Ovary (tissue), 9 donors: Measurements from ENCODE around the gene IQGAP2. TPM values are rescaled to one million over a fixed set of nuclear protein-coding genes. Genes with fewer than 3 reads are reported as not detected.
A peak's percentile ranks its signal among the peaks of the same experiment; 100 is the strongest.

Source experiments
- DNase-seq, 5 donors: peaks; one replicate each; pipeline ENCODE4 v3.0.0-alpha.2; 2019 to 2020
- H3K27ac ChIP-seq, 2 donors: fragments of 200-600 bp; one replicate each; pipeline versions ENCODE4 v1.5.1 to v1.8.0; 2019 to 2022
- H3K27me3 ChIP-seq: fragments of 200-600 bp; one replicate; pipeline ENCODE4 v1.8.0; 2022
- H3K36me3 ChIP-seq: fragments of 200-600 bp; sonication (generic); one replicate; pipeline ENCODE4 v1.5.1; 2019
- H3K4me1 ChIP-seq: one replicate; pipeline ENCODE4 v1.8.1; 2013; ENCODE audit warnings: mild to moderate bottlenecking, moderate library complexity; ENCODE audit not compliant: insufficient read depth
- H3K4me3 ChIP-seq: fragments of 200-600 bp; sonication (generic); one replicate; pipeline ENCODE4 v1.5.1; 2017
- H3K9me3 ChIP-seq, 2 donors: fragments of 200-600 bp in 1 of 2; sonication (generic) in 1 of 2; one replicate each; pipeline versions ENCODE4 v1.5.1 to v1.8.1; 2013 to 2019; ENCODE audit warnings: mild to moderate bottlenecking in 1 of 2, moderate library complexity in 1 of 2
- EP300 ChIP-seq: sonication (generic); formaldehyde crosslinking; IDR thresholded peaks from one replicate; pipeline ENCODE4 v1.6.1; 2017; ENCODE audit warnings: antibody characterized with exemption
- POLR2A ChIP-seq: fragments of 450-650 bp; IDR thresholded peaks from one replicate; pipeline ENCODE4 v1.6.1; 2017; ENCODE audit warnings: antibody characterized with exemption, mild to moderate bottlenecking, moderate library complexity
- WGBS, 3 donors: extraction: QIAGEN DNeasy Blood & Tissue Kit in 1 of 3; methylation state at CpG; one replicate each; pipeline versions ENCODE4 v1.1.5 to v1.1.7; 2013 to 2017; 5-methylcytosine and 5-hydroxymethylcytosine counted together
- intact Hi-C, 4 donors: fragments of 100-400 bp; cut with DNase I; formaldehyde crosslinking; loops; one replicate each; pipeline versions ENCODE4 v1.11.0 to v1.15.1; 2022 to 2023
- polyA plus RNA-seq, 2 donors: library from polyadenylated mRNA; stranded (reverse); fragments of 200-250 nt in 1 of 2; fragments of 350-450 nt in 1 of 2; fragmentation: Illumina TruSeq in 1 of 2; extraction: RNeasy Lipid Tissue Mini Kit (QIAGEN cat#74804) in 1 of 2; gene quantifications; one replicate each; pipeline ENCODE4 v1.2.3, GENCODE V29; 2013 to 2014
- total RNA-seq, 7 donors: library from RNA; depleted of rRNA in 2 of 7; stranded (reverse); fragments of >200 nt in 2 of 7; fragmentation: NEBNext Ultra II Directional in 3 of 7; extraction: Animal tissue kit (Norgen Biotek cat#: 25700) in 3 of 7; gene quantifications; one replicate each; pipeline versions ENCODE4 v1.1.0 to v1.2.4, GENCODE V29; 2016 to 2023
- TF ChIP-seq, protein P1 (sequence below), 3 donors: fragments of 450-650 bp in 2 of 3; fragments of 200-600 bp in 1 of 3; IDR thresholded peaks; one replicate each; pipeline versions ENCODE4 v1.5.1 to v1.8.0; 2016 to 2022; ENCODE audit warnings: antibody characterized with exemption in 3 of 3, mild to moderate bottlenecking in 1 of 3
- donor health status: DM: no; HTN: no; CAD: no; lungs with moderate emphysema.
- donor health status: DM: no; HTN: no; CAD: no.
- donor health status: Bipolar disorder and iron deficiency.
- donor health status: DM: yes; HTN: yes; CAD: no.
- donor health status: DM: no; HTN: no; CAD: no.
- donor health status: DM: yes; HTN: yes; CAD: no.

Gene IQGAP2
- total and polyA plus RNA-seq, 9 donors: 8.6 to 27.6 (median 13.9) TPM

DNA sequence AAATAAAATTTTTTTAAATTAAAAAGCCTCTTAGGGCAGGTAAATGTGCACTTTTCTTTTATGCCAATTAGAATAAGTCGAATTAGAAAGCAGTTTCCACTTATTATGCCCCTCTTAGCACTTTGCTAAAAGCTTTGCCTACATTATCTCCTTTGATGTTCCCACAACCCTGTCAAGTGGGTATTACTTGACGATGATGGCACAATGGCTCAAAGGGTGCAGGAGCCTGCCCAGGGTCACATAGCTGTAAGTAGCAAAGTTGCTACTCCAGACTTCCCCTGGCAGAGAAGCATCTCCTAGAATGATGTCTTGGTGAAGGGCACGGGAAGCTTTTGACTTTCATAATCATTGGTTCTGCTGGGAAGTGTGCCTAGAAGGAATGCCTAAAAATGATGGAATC is 18.4 kb upstream of the IQGAP2 start:
- H3K4me3 ChIP-seq: no peak overlapping the region
- WGBS, 3 donors: 88 to 94% (median 93%) methylated on average over 3 of the region's 3 CpGs
- H3K27me3 ChIP-seq: no peaks in the 10 kb centered on the region
- TF ChIP-seq POLR2A: no peak
- TF ChIP-seq, protein P1, sequence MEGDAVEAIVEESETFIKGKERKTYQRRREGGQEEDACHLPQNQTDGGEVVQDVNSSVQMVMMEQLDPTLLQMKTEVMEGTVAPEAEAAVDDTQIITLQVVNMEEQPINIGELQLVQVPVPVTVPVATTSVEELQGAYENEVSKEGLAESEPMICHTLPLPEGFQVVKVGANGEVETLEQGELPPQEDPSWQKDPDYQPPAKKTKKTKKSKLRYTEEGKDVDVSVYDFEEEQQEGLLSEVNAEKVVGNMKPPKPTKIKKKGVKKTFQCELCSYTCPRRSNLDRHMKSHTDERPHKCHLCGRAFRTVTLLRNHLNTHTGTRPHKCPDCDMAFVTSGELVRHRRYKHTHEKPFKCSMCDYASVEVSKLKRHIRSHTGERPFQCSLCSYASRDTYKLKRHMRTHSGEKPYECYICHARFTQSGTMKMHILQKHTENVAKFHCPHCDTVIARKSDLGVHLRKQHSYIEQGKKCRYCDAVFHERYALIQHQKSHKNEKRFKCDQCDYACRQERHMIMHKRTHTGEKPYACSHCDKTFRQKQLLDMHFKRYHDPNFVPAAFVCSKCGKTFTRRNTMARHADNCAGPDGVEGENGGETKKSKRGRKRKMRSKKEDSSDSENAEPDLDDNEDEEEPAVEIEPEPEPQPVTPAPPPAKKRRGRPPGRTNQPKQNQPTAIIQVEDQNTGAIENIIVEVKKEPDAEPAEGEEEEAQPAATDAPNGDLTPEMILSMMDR (IDR thresholded peaks at IDR 0.05): no peak
- no peak for TF ChIP-seq EP300
- intact Hi-C loops: no loop called here
- no peak for DNase-seq
- H3K9me3 ChIP-seq: no peaks in the 10 kb centered on the region
- no peaks in the 10 kb centered on the region for H3K36me3 ChIP-seq
- no peaks in the 10 kb centered on the region for H3K4me1 ChIP-seq
- no peak overlapping the region for H3K27ac ChIP-seq

DNA sequence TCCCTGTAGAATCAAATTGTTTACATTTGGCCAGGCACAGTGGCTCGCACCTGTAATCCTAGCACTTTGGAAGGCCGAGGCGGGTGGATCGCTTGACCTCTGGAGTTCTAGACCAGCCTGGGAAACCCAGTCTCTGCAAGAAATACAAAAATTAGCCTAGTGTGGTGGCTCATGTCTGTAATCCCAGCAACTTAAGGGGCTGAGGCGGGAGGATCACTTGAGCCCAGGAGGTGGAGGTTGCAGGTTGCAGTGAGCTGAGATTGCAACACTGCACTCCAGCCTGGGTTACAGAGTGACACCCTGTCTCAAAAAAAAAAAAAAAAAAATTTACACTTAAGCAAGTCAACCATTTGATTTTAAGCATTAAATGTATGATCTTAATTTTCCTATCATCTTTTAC is 17.5 kb upstream of the IQGAP2 start:
- no peaks in the 10 kb centered on the region for H3K27me3 ChIP-seq
- no peak for DNase-seq
- no peaks in the 10 kb centered on the region for H3K4me1 ChIP-seq
- no peak overlapping the region for H3K4me3 ChIP-seq
- intact Hi-C loops: no loop called here
- no peak overlapping the region for H3K27ac ChIP-seq
- WGBS, 3 donors: 94 to 95% (median 95%) methylated on average over 5 of the region's 5 CpGs
- H3K36me3 ChIP-seq: no peaks in the 10 kb centered on the region
- H3K9me3 ChIP-seq: no peaks in the 10 kb centered on the region
- TF ChIP-seq POLR2A (no peak), EP300 (no peak)
- TF ChIP-seq, protein P1 (IDR thresholded peaks at IDR 0.05): no peak

DNA sequence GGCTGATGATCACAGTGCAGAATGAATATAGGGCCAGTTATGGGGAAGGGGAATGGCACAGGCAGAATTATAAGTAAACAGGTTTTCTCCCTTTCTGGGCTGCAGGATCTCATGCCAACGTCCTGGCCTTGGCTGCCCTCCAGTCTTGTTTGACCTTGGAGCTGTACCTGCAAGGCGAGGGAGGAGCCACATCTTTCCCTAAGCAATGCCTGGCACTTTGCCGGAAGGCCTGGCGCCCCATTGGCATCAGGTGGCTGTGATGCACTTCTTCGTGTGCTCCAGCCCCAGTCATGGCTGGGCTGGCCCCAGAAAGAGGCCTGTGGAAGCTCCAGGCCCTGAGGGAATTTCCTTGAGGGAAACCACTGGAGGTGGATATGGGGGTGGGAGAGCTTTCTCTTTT is 16.7 kb upstream of the IQGAP2 start:
- Histone ChIP-seq H3K27ac (no peak overlapping the region), H3K27me3 (no peaks in the 10 kb centered on the region), H3K4me3 (no peak overlapping the region), H3K36me3 (no peaks in the 10 kb centered on the region), H3K4me1 (no peaks in the 10 kb centered on the region), H3K9me3 (no peaks in the 10 kb centered on the region)
- DNase-seq: peak in 4 of 5 donors; percentile 18 to 55 (median 28)
- no peak for TF ChIP-seq EP300
- no peak for TF ChIP-seq POLR2A
- TF ChIP-seq, protein P1 (IDR thresholded peaks at IDR 0.05): no peak
- intact Hi-C loops: no loop called here
- WGBS, 3 donors: 51 to 56% (median 55%) methylated on average over 5 of the region's 5 CpGs

DNA sequence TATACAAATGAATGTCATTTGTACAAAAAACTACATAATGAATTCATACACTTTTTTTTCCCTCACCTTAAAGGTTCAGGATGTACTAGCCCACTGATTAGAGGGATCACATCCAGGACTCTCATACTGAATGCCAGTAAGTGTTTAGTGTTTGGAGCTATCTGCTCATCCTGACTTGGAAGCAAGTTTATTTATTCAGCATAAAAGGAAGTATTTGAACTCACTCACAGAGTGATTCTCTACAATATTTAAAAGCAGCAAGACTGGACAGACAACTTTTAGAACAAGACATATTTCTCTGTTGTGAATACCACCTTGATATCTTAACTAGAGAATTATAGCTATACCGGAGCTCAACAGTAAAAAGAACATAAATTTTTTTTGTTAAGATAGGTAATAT is 14.8 kb upstream of the IQGAP2 start:
- no peak for DNase-seq
- H3K9me3 ChIP-seq: no peaks in the 10 kb centered on the region
- no peak overlapping the region for H3K27ac ChIP-seq
- no peaks in the 10 kb centered on the region for H3K27me3 ChIP-seq
- intact Hi-C loops: no loop called here
- TF ChIP-seq EP300 (no peak), POLR2A (no peak)
- TF ChIP-seq, protein P1 (IDR thresholded peaks at IDR 0.05): no peak
- 50 to 55% (median 53%) methylated on average over 1 of the region's 1 CpG for WGBS, 3 donors
- H3K4me3 ChIP-seq: no peak overlapping the region
- no peaks in the 10 kb centered on the region for H3K36me3 ChIP-seq
- H3K4me1 ChIP-seq: no peaks in the 10 kb centered on the region
